ENCODE results near the gene MEPCE.
"Not testable (repeated sequence)": the region's sequence is repeated elsewhere in the genome, so short reads cannot be mapped to it uniquely, and the experiment has no call there.

The MEPCE gene

GRCh38 chr7:100435401-100436304, 6.0 kb downstream of the MEPCE start:
- Histone ChIP-seq H3K18ac (ENCODE audit: low read length) (peak overlapping the region; percentile 22), H2BK120ac (ENCODE audit: insufficient read depth, low read length, poor library complexity) (peak overlapping the region; percentile 93), H3K79me2 (ENCODE audit: control insufficient read depth, insufficient read depth, low read length, poor library complexity) (peaks cover 8% of the 10 kb centered on the region), H2AK5ac (ENCODE audit: low read length) (peak overlapping the region; percentile 89), H3K4me3 (ENCODE audit: low read depth, low read length) (peak overlapping the region; percentile 92), H4K91ac (ENCODE audit: low read depth, low read length) (peak overlapping the region; percentile 93), H3K27me3 (ENCODE audit: insufficient read depth, low read length) (no peaks in the 10 kb centered on the region), H3K14ac (ENCODE audit: low read length) (peak overlapping the region; percentile 79), H4K8ac (ENCODE audit: low read depth, low read length) (peak overlapping the region; percentile 80), H2BK5ac (ENCODE audit: low read depth, low read length, poor library complexity) (peak overlapping the region; percentile 95), H3K23ac (ENCODE audit: low read length) (no peak overlapping the region), H3K4me2 (ENCODE audit: low read length) (peak overlapping the region; percentile 79), H3K9ac (ENCODE audit: low read length) (peak overlapping the region; percentile 93), H3K4me1 (ENCODE audit: control insufficient read depth in 1 of 2, insufficient read depth in 2 of 2, low read length in 2 of 2) (peaks cover 14 to 16% of the 10 kb centered on the region in 2 experiments), H3K9me3 (ENCODE audit: insufficient read depth, low read depth, low read length) (no peaks in the 10 kb centered on the region), H3K27ac (ENCODE audit: low read depth, low read length) (peak overlapping the region; percentile 92), H4K12ac (ENCODE audit: low read depth, low read length) (peak overlapping the region; percentile 28), H2AFZ (ENCODE audit: insufficient read depth, low read length, poor library complexity) (peak overlapping the region; percentile 40), H3K4ac (ENCODE audit: low read depth, low read length) (peak overlapping the region; percentile 69), H3K36me3 (ENCODE audit: control insufficient read depth in 1 of 2, insufficient read depth in 2 of 2, low read length in 2 of 2) (peaks cover 33 to 34% of the 10 kb centered on the region in 2 experiments), H3K79me1 (ENCODE audit: low read length) (peaks cover 9% of the 10 kb centered on the region), H2BK12ac (ENCODE audit: low read length) (peak overlapping the region; percentile 21)
- peak; percentile 40 to 70 for DNase-seq
- no CpG with 5 or more reads among the region's 81 CpGs for WGBS (ENCODE audit: extremely low coverage, insufficient coverage, insufficient read length)

GRCh38 chr7:100437150-100438100, 7.8 kb downstream of the MEPCE start:
- H3K4me3 ChIP-seq (ENCODE audit: low read depth, low read length): no peak overlapping the region
- H3K79me1 ChIP-seq (ENCODE audit: low read length): peaks cover 9% of the 10 kb centered on the region
- H3K4me2 ChIP-seq (ENCODE audit: low read length): no peak overlapping the region
- H2BK120ac ChIP-seq (ENCODE audit: insufficient read depth, low read length, poor library complexity): no peak overlapping the region
- H3K27ac ChIP-seq (ENCODE audit: low read depth, low read length): no peak overlapping the region
- peak overlapping the region; percentile 90 for H2AK5ac ChIP-seq (ENCODE audit: low read length)
- H3K36me3 ChIP-seq (ENCODE audit: control insufficient read depth in 1 of 2, insufficient read depth in 2 of 2, low read length in 2 of 2): peaks cover 20 to 24% of the 10 kb centered on the region in 2 experiments
- H4K91ac ChIP-seq (ENCODE audit: low read depth, low read length): peak overlapping the region; percentile 49
- no peaks in the 10 kb centered on the region for H3K27me3 ChIP-seq (ENCODE audit: insufficient read depth, low read length)
- no peak overlapping the region for H3K14ac ChIP-seq (ENCODE audit: low read length)
- no peak overlapping the region for H2BK12ac ChIP-seq (ENCODE audit: low read length)
- H4K8ac ChIP-seq (ENCODE audit: low read depth, low read length): peak overlapping the region; percentile 71
- no peak overlapping the region for H2AFZ ChIP-seq (ENCODE audit: insufficient read depth, low read length, poor library complexity)
- no peak overlapping the region for H3K18ac ChIP-seq (ENCODE audit: low read length)
- H3K4ac ChIP-seq (ENCODE audit: low read depth, low read length): no peak overlapping the region
- H3K9ac ChIP-seq (ENCODE audit: low read length): no peak overlapping the region
- H3K79me2 ChIP-seq (ENCODE audit: control insufficient read depth, insufficient read depth, low read length, poor library complexity): peaks cover 7% of the 10 kb centered on the region
- H2BK5ac ChIP-seq (ENCODE audit: low read depth, low read length, poor library complexity): no peak overlapping the region
- no peak for DNase-seq
- no CpG with 5 or more reads among the region's 28 CpGs for WGBS (ENCODE audit: extremely low coverage, insufficient coverage, insufficient read length)
- no peaks in the 10 kb centered on the region for H3K9me3 ChIP-seq (ENCODE audit: insufficient read depth, low read depth, low read length)
- no peak overlapping the region for H3K23ac ChIP-seq (ENCODE audit: low read length)
- H4K12ac ChIP-seq (ENCODE audit: low read depth, low read length): peak overlapping the region; percentile 13
- peaks cover 4 to 10% of the 10 kb centered on the region in 2 experiments for H3K4me1 ChIP-seq (ENCODE audit: control insufficient read depth in 1 of 2, insufficient read depth in 2 of 2, low read length in 2 of 2)

- Histone ChIP-seq H4K91ac (ENCODE audit: low read depth, low read length) (no peak overlapping the region), H3K9ac (ENCODE audit: low read length) (no peak overlapping the region), H4K8ac (ENCODE audit: low read depth, low read length) (no peak overlapping the region), H2BK120ac (ENCODE audit: insufficient read depth, low read length, poor library complexity) (no peak overlapping the region), H3K27ac (ENCODE audit: low read depth, low read length) (no peak overlapping the region), H3K79me1 (ENCODE audit: low read length) (peaks cover 9% of the 10 kb centered on the region), H2BK5ac (ENCODE audit: low read depth, low read length, poor library complexity) (no peak overlapping the region), H3K9me3 (ENCODE audit: insufficient read depth, low read depth, low read length) (no peaks in the 10 kb centered on the region), H3K27me3 (ENCODE audit: insufficient read depth, low read length) (no peaks in the 10 kb centered on the region), H3K79me2 (ENCODE audit: control insufficient read depth, insufficient read depth, low read length, poor library complexity) (peaks cover 7% of the 10 kb centered on the region), H2AFZ (ENCODE audit: insufficient read depth, low read length, poor library complexity) (no peak overlapping the region), H3K4ac (ENCODE audit: low read depth, low read length) (no peak overlapping the region), H4K12ac (ENCODE audit: low read depth, low read length) (no peak overlapping the region), H3K36me3 (ENCODE audit: control insufficient read depth in 1 of 2, insufficient read depth in 2 of 2, low read length in 2 of 2) (peaks cover 14 to 16% of the 10 kb centered on the region in 2 experiments), H3K4me1 (ENCODE audit: control insufficient read depth in 1 of 2, insufficient read depth in 2 of 2, low read length in 2 of 2) (peaks cover 4 to 8% of the 10 kb centered on the region in 2 experiments), H3K23ac (ENCODE audit: low read length) (no peak overlapping the region), H2BK12ac (ENCODE audit: low read length) (no peak overlapping the region), H3K4me3 (ENCODE audit: low read depth, low read length) (no peak overlapping the region), H3K4me2 (ENCODE audit: low read length) (no peak overlapping the region), H3K14ac (ENCODE audit: low read length) (no peak overlapping the region), H3K18ac (ENCODE audit: low read length) (no peak overlapping the region), H2AK5ac (ENCODE audit: low read length) (no peak overlapping the region)
- no peak for DNase-seq
- WGBS (ENCODE audit: extremely low coverage, insufficient coverage, insufficient read length): no CpG with 5 or more reads among the region's 2 CpGs
These were observed 8.5 kb downstream of the MEPCE start for GRCh38 chr7:100438172-100438571.

- not testable (repeated sequence) for H2BK12ac ChIP-seq (ENCODE audit: low read length); H4K91ac ChIP-seq (ENCODE audit: low read depth, low read length); H3K79me1 ChIP-seq (ENCODE audit: low read length); H4K12ac ChIP-seq (ENCODE audit: low read depth, low read length); H3K9me3 ChIP-seq (ENCODE audit: insufficient read depth, low read depth, low read length); H2AK5ac ChIP-seq (ENCODE audit: low read length); H3K4me1 ChIP-seq (ENCODE audit: control insufficient read depth in 1 of 2, insufficient read depth in 2 of 2, low read length in 2 of 2); H3K4ac ChIP-seq (ENCODE audit: low read depth, low read length); H3K23ac ChIP-seq (ENCODE audit: low read length); H3K4me2 ChIP-seq (ENCODE audit: low read length); H3K18ac ChIP-seq (ENCODE audit: low read length); H2BK120ac ChIP-seq (ENCODE audit: insufficient read depth, low read length, poor library complexity); H3K9ac ChIP-seq (ENCODE audit: low read length); H3K79me2 ChIP-seq (ENCODE audit: control insufficient read depth, insufficient read depth, low read length, poor library complexity); H3K14ac ChIP-seq (ENCODE audit: low read length); H3K4me3 ChIP-seq (ENCODE audit: low read depth, low read length); H2BK5ac ChIP-seq (ENCODE audit: low read depth, low read length, poor library complexity); H2AFZ ChIP-seq (ENCODE audit: insufficient read depth, low read length, poor library complexity); H3K27me3 ChIP-seq (ENCODE audit: insufficient read depth, low read length); DNase-seq; H4K8ac ChIP-seq (ENCODE audit: low read depth, low read length); H3K27ac ChIP-seq (ENCODE audit: low read depth, low read length)
- WGBS (ENCODE audit: extremely low coverage, insufficient coverage, insufficient read length): no CpG with 5 or more reads among the region's 8 CpGs
- peaks cover 9 to 11% of the 10 kb centered on the region in 2 experiments for H3K36me3 ChIP-seq (ENCODE audit: control insufficient read depth in 1 of 2, insufficient read depth in 2 of 2, low read length in 2 of 2)
These were observed 9.1 kb downstream of the MEPCE start for GRCh38 chr7:100438731-100439130.
